Kidney (tissue), 14 donors: ENCODE results near the gene UBAP2L. TPM values are rescaled to one million over a fixed set of nuclear protein-coding genes. Genes with fewer than 3 reads are reported as not detected.

ENCODE experiments used
- DNase-seq, 5 donors: peaks; one replicate each; pipeline ENCODE4 v3.0.0-alpha.2; 2013 to 2020
- FAIRE-seq: peaks from 2 replicates; lab custom pipeline; 2012; peaks lifted over from hg19 to GRCh38; lab: Jason Lieb, UNC
- H3K27ac ChIP-seq, 2 donors: one replicate each; pipeline ENCODE4 v1.7.0; 2013; ENCODE audit warnings: low read depth in 2 of 2, low read length in 2 of 2, inconsistent platforms in 1 of 2
- H3K27me3 ChIP-seq: one replicate; pipeline ENCODE4 v1.7.1; 2013; ENCODE audit warnings: low read length, inconsistent platforms; ENCODE audit not compliant: control insufficient read depth, insufficient read depth
- H3K36me3 ChIP-seq, 3 donors: one replicate each; pipeline versions ENCODE4 v1.7.0 to v1.7.1; 2013; ENCODE audit warnings: low read length in 3 of 3, control low read depth in 1 of 3, inconsistent platforms in 1 of 3; ENCODE audit not compliant: insufficient read depth in 3 of 3, control insufficient read depth in 2 of 3
- H3K4me1 ChIP-seq, 3 donors: one replicate each; pipeline versions ENCODE4 v1.7.0 to v1.7.1; 2013; ENCODE audit warnings: low read length in 3 of 3, inconsistent platforms in 1 of 3, low read depth in 1 of 3; ENCODE audit not compliant: control insufficient read depth in 2 of 3, insufficient read depth in 2 of 3
- H3K4me3 ChIP-seq, 3 donors: one replicate each; pipeline versions ENCODE4 v1.7.0 to v1.8.1; 2013; ENCODE audit warnings: low read length in 3 of 3, control low read depth in 1 of 3, inconsistent platforms in 1 of 3
- H3K9ac ChIP-seq, 3 donors: one replicate each; pipeline versions ENCODE4 v1.7.0 to v1.7.1; 2013; ENCODE audit warnings: low read length in 3 of 3, control low read depth in 1 of 3, inconsistent platforms in 1 of 3
- H3K9me3 ChIP-seq, 3 donors: one replicate each; pipeline versions ENCODE4 v1.7.0 to v1.7.1; 2013; ENCODE audit warnings: low read length in 3 of 3, control low read depth in 1 of 3, inconsistent platforms in 1 of 3; ENCODE audit not compliant: control insufficient read depth in 2 of 3, insufficient read depth in 1 of 3
- intact Hi-C: fragments of 100-400 bp; cut with DNase I; formaldehyde crosslinking; loops from one replicate; pipeline ENCODE4 v1.11.1; 2022
- polyA plus RNA-seq: library from polyadenylated mRNA; stranded (reverse); fragments of 350-450 nt; fragmentation: Illumina TruSeq; extraction: RNeasy Lipid Tissue Mini Kit (QIAGEN cat#74804); gene quantifications from one replicate; pipeline ENCODE4 v1.2.3, GENCODE V29; 2014; ENCODE audit warnings: low read depth, low replicate concordance; ENCODE audit not compliant: insufficient read depth
- total RNA-seq: library from RNA; stranded (reverse); fragmentation: NEBNext Ultra II Directional; extraction: Animal tissue kit (Norgen Biotek cat#: 25700); gene quantifications from one replicate; pipeline ENCODE4 v1.2.1, GENCODE V29; 2021
- TF ChIP-seq, protein P1 (sequence below): IDR thresholded peaks from 3 replicates; pipeline ENCODE4 v1.5.1; 2012; ENCODE audit warnings: mild to moderate bottlenecking, moderate library complexity, borderline replicate concordance; ENCODE audit not compliant: insufficient read depth; ENCODE audit errors: extremely low read depth
- donor health status: control.
- donor health status: control.
- donor health status: control.
- donor health status: control.
- donor health status: control.
- donor health status: DM: yes; HTN: yes; CAD: no.
- donor health status: Normal renal cell carcinoma (clear cell type).

The UBAP2L gene
- total and polyA plus RNA-seq, 2 donors from 2014 or later = 46.2 to 131 TPM

DNA sequence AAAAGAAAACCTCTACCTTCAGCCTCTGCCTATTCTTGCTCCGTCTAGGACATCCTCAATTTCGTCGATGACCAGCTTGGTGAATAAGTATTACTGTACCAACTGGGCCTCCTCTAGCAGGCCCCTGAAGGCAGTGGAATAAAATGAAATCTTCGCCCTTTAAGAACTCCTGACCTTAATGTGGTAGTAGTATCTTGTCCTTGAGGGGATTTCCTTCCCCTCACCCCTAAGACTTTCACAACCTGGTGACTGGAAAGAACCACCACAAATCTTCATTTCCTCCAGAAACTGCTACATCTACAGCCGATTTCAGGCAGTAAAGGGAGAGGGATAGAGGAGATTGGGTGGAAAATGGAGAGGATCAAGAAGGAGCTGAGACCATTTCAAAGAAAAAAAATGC, 50.1 kb downstream of the UBAP2L start:
- FAIRE-seq = no peak
- H3K36me3 ChIP-seq = peaks cover 4 to 23% (median 11%) of the 10 kb centered on the region in 3 donors

DNA sequence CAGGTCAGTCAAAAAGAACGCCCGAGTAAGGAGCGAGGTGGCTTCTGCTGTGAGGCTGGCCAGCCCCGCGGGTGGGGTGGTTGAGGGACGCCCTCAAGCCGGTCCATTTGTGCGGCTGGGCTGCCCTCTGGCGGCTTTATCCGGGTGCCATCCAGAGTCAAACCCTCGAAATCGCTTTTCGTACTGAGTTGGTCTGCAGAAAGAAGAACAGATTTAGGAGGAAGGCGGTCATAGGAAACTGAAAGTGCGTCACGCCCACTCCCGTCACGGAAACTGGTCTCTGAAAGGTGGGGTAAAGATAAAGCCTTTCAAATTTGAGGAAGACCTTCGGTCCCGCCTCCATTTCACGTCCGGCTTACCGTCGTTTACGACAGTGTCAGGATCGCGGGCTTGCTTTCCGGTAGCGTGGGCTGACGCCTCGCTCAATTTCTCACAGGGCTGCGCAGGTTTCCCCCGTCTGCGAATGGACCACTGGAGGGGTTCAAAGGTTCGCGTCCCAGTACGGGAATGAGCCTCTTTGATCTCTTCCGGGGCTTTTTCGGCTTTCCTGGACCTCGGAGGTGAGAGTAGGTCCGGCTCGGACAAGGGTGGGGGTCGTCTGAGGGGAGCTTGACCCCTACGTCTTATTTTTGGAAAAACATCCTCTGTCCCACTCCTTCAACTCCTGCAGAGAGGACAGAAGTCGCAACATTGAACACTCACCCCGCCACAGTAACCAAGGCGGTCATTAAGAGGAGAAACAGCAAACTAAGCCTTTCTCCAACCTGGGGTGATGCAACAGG, 51.7 kb downstream of the UBAP2L start, which contains the start of gene HAX1:
Gene HAX1, plus strand, starts transcription at position 413 of the 782 bp plus-strand sequence. Its CDS starts 95 bp downstream, at position 508.
- peak within 1 kb of the TSS; percentile 83 to 99 (median 93) for H3K4me3 ChIP-seq
- peak within 1 kb of the TSS; percentile 79 to 99 (median 95) for H3K9ac ChIP-seq
- intact Hi-C loops = no loop called here
- peaks cover 2 to 17% (median 14%) of the 10 kb centered on the region in 3 donors for H3K36me3 ChIP-seq
- H3K4me1 ChIP-seq = peaks cover 0 to 4% (median 0%) of the 10 kb centered on the region in 3 donors
- no peaks in the 10 kb centered on the region for H3K9me3 ChIP-seq
- TF ChIP-seq, protein P1, sequence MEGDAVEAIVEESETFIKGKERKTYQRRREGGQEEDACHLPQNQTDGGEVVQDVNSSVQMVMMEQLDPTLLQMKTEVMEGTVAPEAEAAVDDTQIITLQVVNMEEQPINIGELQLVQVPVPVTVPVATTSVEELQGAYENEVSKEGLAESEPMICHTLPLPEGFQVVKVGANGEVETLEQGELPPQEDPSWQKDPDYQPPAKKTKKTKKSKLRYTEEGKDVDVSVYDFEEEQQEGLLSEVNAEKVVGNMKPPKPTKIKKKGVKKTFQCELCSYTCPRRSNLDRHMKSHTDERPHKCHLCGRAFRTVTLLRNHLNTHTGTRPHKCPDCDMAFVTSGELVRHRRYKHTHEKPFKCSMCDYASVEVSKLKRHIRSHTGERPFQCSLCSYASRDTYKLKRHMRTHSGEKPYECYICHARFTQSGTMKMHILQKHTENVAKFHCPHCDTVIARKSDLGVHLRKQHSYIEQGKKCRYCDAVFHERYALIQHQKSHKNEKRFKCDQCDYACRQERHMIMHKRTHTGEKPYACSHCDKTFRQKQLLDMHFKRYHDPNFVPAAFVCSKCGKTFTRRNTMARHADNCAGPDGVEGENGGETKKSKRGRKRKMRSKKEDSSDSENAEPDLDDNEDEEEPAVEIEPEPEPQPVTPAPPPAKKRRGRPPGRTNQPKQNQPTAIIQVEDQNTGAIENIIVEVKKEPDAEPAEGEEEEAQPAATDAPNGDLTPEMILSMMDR = peak; percentile 61
- DNase-seq (peak; percentile 95 to 97 (median 96)), FAIRE-seq (peak; percentile 79)
- peak within 1 kb of the TSS; percentile 82 to 87 for H3K27ac ChIP-seq
- no peaks in the 10 kb centered on the region for H3K27me3 ChIP-seq

More for the DNA sequence above, 50.1 kb downstream of the UBAP2L start:
- Histone ChIP-seq H3K9ac (no peak overlapping the region), H3K27ac (no peak overlapping the region), H3K4me3 (no peak overlapping the region), H3K4me1 (peaks cover 0 to 4% (median 0%) of the 10 kb centered on the region in 3 donors), H3K9me3 (no peaks in the 10 kb centered on the region), H3K27me3 (no peaks in the 10 kb centered on the region)
- TF ChIP-seq, protein P1 = no peak
- intact Hi-C loops = no loop called here
- no peak for DNase-seq

DNA sequence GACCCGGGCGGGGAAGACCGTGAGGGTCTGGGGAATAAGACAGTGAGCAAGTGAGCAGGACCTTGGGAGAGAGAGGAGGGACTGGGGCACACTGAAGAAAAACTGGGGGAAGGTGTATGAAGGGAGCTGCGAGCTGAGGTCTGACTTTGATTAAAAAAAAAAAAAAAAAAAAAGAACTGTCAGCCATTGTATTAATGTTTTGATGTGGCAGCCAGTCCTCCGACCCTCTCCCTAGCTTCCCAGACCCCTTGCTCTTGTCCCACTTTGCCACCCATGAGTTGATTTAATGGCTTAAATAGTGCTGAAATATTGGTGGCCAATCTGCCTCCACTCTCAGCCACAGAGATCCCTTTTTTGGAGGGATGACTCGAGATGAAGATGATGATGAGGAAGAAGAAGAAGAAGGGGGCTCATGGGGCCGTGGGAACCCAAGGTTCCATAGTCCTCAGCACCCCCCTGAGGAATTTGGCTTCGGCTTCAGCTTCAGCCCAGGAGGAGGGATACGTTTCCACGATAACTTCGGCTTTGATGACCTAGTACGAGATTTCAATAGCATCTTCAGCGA, 52.3 kb downstream of the UBAP2L start:
- Histone ChIP-seq H3K4me1 (peaks cover 0 to 4% (median 0%) of the 10 kb centered on the region in 3 donors), H3K9ac (peak overlapping the region; percentile 79 to 99 (median 95)), H3K4me3 (peak overlapping the region; percentile 83 to 99 (median 93)), H3K9me3 (no peaks in the 10 kb centered on the region), H3K27ac (peak overlapping the region; percentile 82 to 87), H3K36me3 (peaks cover 2 to 17% (median 14%) of the 10 kb centered on the region in 3 donors), H3K27me3 (no peaks in the 10 kb centered on the region)
- intact Hi-C loops = no loop called here
- TF ChIP-seq, protein P1 = no peak
- DNase-seq = peak in 2 of 5 donors; percentile 34 to 43
- no peak for FAIRE-seq
